Ishikawa (cell line): ENCODE results near the gene OR2C1.

ENCODE experiments used
- CEBPB ChIP-seq: IDR thresholded peaks from 2 replicates; pipeline ENCODE4 v1.6.1; 2012
- EP300 ChIP-seq: IDR thresholded peaks from 2 replicates; pipeline ENCODE4 v1.6.1; 2012; ENCODE audit warnings: borderline replicate concordance
- FOXM1 ChIP-seq: IDR thresholded peaks from 2 replicates; pipeline ENCODE4 v1.6.1; 2012; ENCODE audit warnings: low read depth, borderline replicate concordance
- TEAD4 ChIP-seq: IDR thresholded peaks from 2 replicates; pipeline ENCODE4 v1.6.1; 2012
- YY1 ChIP-seq: IDR thresholded peaks from 2 replicates; pipeline ENCODE4 v1.6.1; 2012; ENCODE audit warnings: low read depth

DNA sequence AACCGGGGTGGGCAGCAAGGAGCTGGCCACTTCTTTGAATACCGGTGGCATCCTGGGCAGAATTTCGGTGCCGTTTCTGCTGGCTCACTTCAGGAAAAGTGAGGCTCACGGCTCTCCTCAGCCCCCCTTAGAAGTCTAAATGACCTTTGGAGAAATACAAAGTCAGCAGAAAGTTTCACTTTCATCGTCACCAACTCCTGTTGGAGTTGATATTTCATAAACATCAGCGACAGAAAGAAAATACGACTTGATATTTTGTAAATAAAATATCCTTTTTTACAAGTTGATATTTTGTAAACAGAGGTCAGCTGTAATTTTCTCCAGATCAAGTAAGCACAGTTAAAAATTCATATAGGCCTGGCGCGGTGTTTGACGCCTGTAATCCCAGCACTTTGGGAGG is 49.6 kb upstream of the OR2C1 start:
- TF ChIP-seq TEAD4 (no peak), YY1 (no peak), FOXM1 (no peak), EP300 (no peak), CEBPB (no peak)
